Measurements from ENCODE around the gene WASL. TPM values are rescaled to one million over a fixed set of nuclear protein-coding genes. Genes with fewer than 3 reads are reported as not detected.

The WASL gene
- polyA plus RNA-seq, 2 of the 4 experiments (the other 2 are of a cell fraction): 18.5 to 21.0 TPM

DNA sequence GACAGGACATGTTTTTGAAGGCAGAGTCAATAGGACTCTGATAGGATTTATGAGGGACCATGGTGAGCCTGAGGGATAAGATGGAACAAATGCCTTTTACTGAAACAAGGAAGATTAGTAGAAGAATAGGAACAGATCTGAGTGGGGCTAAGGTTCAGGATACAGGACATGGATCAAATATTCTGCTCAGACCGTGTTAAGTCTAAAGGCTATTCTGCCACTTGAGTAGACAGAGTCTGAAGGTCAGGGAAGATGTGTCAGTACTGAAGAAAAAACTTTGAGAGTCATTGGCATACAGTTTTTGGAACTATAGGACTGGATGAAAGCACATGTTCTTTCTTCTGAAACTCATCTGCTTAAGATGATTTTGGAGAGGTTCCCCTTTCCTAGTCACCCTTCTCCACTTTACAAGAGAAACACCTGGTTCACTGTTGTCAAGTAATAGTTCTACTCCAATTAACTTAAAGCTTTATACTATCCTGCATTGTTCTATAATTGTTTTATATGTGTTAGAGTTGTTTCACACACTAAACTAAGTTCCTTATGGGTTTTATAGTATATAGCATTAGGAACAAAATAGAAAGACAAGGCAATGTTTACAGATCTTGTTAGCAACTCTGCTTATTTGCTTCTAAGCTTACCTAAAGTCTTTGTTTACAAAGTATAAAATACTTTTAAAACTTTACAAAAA lies 43.4 kb downstream of the WASL start:
- CTCF ChIA-PET: interaction anchor here (1.0 kb wide), 1 partner anchor 23 kb away, joined by 3 read pairs; no protein-coding TSS in a partner anchor
- ATAC-seq (no peak), DNase-seq (ENCODE audit: low read depth in 1 of 2, low spot score in 1 of 2) (no peak), FAIRE-seq (peak; percentile 23)
- Histone ChIP-seq H3K4me2 (no peak overlapping the region), H3K27ac (no peak overlapping the region), H3K4me1 (peaks cover 8% of the 10 kb centered on the region; the same call in 2 of the 3 replicates), H3K4me3 (no peak overlapping the region), H3K9me3 (no peaks in the 10 kb centered on the region)
- no peak for TF ChIP-seq KDM5A (IDR thresholded peaks at IDR 0.05)
- no peak for TF ChIP-seq RAD21 (conservative IDR thresholded peaks at IDR 0.05 in 1 of 2, IDR thresholded peaks at IDR 0.05 in 1 of 2)
- no peak for TF ChIP-seq RCOR1 (IDR thresholded peaks at IDR 0.05; ENCODE audit: low read depth, low read length)
- no peak for TF ChIP-seq FOXS1 (CRISPR knock-in tag; IDR thresholded peaks at IDR 0.05)
- no peak for TF ChIP-seq RNF2 (IDR thresholded peaks at IDR 0.05; ENCODE audit: borderline replicate concordance, low read depth)
- TF ChIP-seq MYC (IDR thresholded peaks at IDR 0.05; ENCODE audit: borderline replicate concordance, low read length): no peak
- no peak for TF ChIP-seq EHMT2 (IDR thresholded peaks at IDR 0.05; ENCODE audit: low read depth)
- no peak for TF ChIP-seq HOXB13 (CRISPR knock-in tag; IDR thresholded peaks at IDR 0.05; ENCODE audit: low read depth)
- TF ChIP-seq, protein P1, sequence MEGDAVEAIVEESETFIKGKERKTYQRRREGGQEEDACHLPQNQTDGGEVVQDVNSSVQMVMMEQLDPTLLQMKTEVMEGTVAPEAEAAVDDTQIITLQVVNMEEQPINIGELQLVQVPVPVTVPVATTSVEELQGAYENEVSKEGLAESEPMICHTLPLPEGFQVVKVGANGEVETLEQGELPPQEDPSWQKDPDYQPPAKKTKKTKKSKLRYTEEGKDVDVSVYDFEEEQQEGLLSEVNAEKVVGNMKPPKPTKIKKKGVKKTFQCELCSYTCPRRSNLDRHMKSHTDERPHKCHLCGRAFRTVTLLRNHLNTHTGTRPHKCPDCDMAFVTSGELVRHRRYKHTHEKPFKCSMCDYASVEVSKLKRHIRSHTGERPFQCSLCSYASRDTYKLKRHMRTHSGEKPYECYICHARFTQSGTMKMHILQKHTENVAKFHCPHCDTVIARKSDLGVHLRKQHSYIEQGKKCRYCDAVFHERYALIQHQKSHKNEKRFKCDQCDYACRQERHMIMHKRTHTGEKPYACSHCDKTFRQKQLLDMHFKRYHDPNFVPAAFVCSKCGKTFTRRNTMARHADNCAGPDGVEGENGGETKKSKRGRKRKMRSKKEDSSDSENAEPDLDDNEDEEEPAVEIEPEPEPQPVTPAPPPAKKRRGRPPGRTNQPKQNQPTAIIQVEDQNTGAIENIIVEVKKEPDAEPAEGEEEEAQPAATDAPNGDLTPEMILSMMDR (IDR thresholded peaks at IDR 0.05): no peak
- TF ChIP-seq NPAS2 (CRISPR knock-in tag; IDR thresholded peaks at IDR 0.05; ENCODE audit: borderline replicate concordance): no peak
- TF ChIP-seq CBX2 (IDR thresholded peaks at IDR 0.05; ENCODE audit: borderline replicate concordance, low read depth): no peak
- TF ChIP-seq JUN (IDR thresholded peaks at IDR 0.05): no peak
- TF ChIP-seq, protein P2, sequence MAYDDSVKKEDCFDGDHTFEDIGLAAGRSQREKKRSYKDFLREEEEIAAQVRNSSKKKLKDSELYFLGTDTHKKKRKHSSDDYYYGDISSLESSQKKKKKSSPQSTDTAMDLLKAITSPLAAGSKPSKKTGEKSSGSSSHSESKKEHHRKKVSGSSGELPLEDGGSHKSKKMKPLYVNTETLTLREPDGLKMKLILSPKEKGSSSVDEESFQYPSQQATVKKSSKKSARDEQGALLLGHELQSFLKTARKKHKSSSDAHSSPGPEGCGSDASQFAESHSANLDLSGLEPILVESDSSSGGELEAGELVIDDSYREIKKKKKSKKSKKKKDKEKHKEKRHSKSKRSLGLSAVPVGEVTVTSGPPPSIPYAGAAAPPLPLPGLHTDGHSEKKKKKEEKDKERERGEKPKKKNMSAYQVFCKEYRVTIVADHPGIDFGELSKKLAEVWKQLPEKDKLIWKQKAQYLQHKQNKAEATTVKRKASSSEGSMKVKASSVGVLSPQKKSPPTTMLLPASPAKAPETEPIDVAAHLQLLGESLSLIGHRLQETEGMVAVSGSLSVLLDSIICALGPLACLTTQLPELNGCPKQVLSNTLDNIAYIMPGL (CRISPR knock-in tag; IDR thresholded peaks at IDR 0.05; ENCODE audit: borderline replicate concordance): no peak
- no peak for TF ChIP-seq PHF8 (IDR thresholded peaks at IDR 0.05; ENCODE audit: borderline replicate concordance, low read depth)
- TF ChIP-seq ZNF302 (CRISPR knock-in tag; IDR thresholded peaks at IDR 0.05): no peak
- no peak for TF ChIP-seq ZSCAN20 (CRISPR knock-in tag; IDR thresholded peaks at IDR 0.05)
- no peak for TF ChIP-seq CEBPB (IDR thresholded peaks at IDR 0.05)
- TF ChIP-seq HEYL (CRISPR knock-in tag; IDR thresholded peaks at IDR 0.05): no peak
- POLR2A ChIA-PET: no interaction called here
- WGBS (ENCODE audit: missing lambda C conversion rate): 89% methylated on average over 1 of the region's 1 CpG

DNA sequence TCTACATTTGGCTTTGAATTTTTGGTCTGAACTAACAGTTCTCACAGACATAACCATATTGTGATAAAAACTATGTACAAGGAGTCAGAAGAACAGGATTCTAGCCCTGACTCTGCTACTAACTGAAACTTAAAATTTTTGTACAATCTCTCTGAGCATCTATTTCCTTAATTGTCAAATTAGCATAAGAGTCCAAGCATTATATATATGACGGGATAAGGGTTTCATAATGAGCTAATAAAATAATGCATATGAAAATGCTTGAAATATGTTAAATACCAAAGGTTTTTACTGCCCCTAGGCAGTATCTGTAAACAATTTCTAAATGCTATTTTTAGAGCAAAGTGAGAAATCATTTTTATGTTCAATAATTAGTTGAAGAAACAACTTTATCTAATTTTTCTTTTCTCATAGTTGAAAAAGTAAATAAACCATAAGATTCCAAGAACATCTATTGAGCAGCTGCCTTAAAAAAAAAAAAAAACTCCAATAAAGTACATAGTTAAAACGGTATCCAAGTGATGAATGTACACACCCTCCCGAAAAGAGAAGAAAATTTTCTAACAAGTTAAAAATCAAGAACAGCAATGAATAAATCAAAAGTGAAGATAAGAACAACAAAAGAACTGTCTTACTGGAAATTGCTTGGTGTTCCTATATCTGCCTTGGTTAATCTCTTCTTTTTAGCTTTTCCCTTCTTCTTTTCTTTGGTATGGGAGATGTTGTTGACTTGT lies 52.7 kb downstream of the WASL start:
- H3K27ac ChIP-seq: no peak overlapping the region
- no peaks in the 10 kb centered on the region for H3K4me1 ChIP-seq
- WGBS (ENCODE audit: missing lambda C conversion rate): 89% methylated on average over 3 of the region's 3 CpGs
- FAIRE-seq (no peak), ATAC-seq (no peak), DNase-seq (ENCODE audit: low read depth in 1 of 2, low spot score in 1 of 2) (no peak)
- H3K4me2 ChIP-seq: no peak overlapping the region
- ChIA-PET CTCF (no interaction called here), POLR2A (no interaction called here)
- TF ChIP-seq RAD21 (conservative IDR thresholded peaks at IDR 0.05 in 1 of 2, IDR thresholded peaks at IDR 0.05 in 1 of 2) (no peak), TP53 (CRISPR knock-in tag; IDR thresholded peaks at IDR 0.05) (no peak), KDM1A (IDR thresholded peaks at IDR 0.05; ENCODE audit: low read depth) (no peak), ZSCAN20 (CRISPR knock-in tag; IDR thresholded peaks at IDR 0.05) (no peak), CEBPB (IDR thresholded peaks at IDR 0.05) (no peak), NR3C1 (IDR thresholded peaks at IDR 0.05) (no peak), SREBF2 (IDR thresholded peaks at IDR 0.05) (no peak), POLR2AphosphoS2 (conservative IDR thresholded peaks at IDR 0.05; ENCODE audit: low read length) (no peak), JUN (IDR thresholded peaks at IDR 0.05) (no peak), EHMT2 (IDR thresholded peaks at IDR 0.05; ENCODE audit: low read depth) (no peak), TFCP2L1 (CRISPR knock-in tag; IDR thresholded peaks at IDR 0.05) (no peak), CBX2 (IDR thresholded peaks at IDR 0.05; ENCODE audit: borderline replicate concordance, low read depth) (no peak), HOXA7 (CRISPR knock-in tag; IDR thresholded peaks at IDR 0.05) (no peak)
- H3K4me3 ChIP-seq: no peak overlapping the region
- no peaks in the 10 kb centered on the region for H3K9me3 ChIP-seq

All from A549 (cell line).